ENCODE results near the gene RPL11. TPM values are rescaled to one million over a fixed set of nuclear protein-coding genes. Genes with fewer than 3 reads are reported as not detected.

The RPL11 gene
- polyA plus RNA-seq, 1 donor (not counting 4 experiments of a cell fraction or from before 2014, with no cell fraction given), result 2,447 TPM

DNA sequence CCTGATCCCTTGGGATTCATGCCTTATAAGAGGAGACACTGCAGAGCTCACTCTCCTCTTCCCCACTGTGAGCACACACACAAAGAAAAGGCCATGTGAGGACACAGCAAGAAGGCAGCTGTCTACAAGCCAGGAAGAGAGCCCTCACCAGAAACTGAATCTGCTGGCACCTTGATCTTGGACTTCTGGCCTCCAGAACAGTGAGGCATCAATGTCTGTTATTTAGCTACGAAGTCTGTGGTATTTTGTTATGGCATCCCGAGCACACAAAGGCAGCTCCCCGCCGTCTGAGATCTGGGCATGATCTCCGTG lies 47.1 kb upstream of the RPL11 start:
- Histone ChIP-seq H3K79me2 (ENCODE audit: control insufficient read depth, insufficient read depth, low read length) (no peaks in the 10 kb centered on the region), H3K4me2 (ENCODE audit: control insufficient read depth, extremely low read depth, insufficient read depth, low read depth, low read length) (no peak overlapping the region), H2AFZ (ENCODE audit: control insufficient read depth, low read length) (no peak overlapping the region), H3K36me3 (ENCODE audit: control insufficient read depth in 2 of 2, extremely low read depth in 1 of 2, insufficient read depth in 2 of 2, low read length in 2 of 2) (no peaks in the 10 kb centered on the region), H4K20me1 (ENCODE audit: control insufficient read depth, extremely low read depth, insufficient read depth, low read length) (no peaks in the 10 kb centered on the region), H3K4me1 (ENCODE audit: control insufficient read depth, extremely low read depth, insufficient read depth, low read length) (no peaks in the 10 kb centered on the region), H3K9me3 (ENCODE audit: control insufficient read depth, low read depth, low read length) (no peaks in the 10 kb centered on the region), H3K4me3 (ENCODE audit: control insufficient read depth in 2 of 3, extremely low read depth in 1 of 3, insufficient read depth in 2 of 3, low read depth in 1 of 3, low read length in 3 of 3) (no peak overlapping the region), H3K27me3 (ENCODE audit: control insufficient read depth, extremely low read depth, insufficient read depth, low read length) (peaks cover 3% of the 10 kb centered on the region), H3K27ac (ENCODE audit: control insufficient read depth, insufficient read depth, low read length) (no peak overlapping the region), H3K9me1 (ENCODE audit: control insufficient read depth, extremely low read depth, insufficient read depth, low read length) (no peaks in the 10 kb centered on the region), H3K9ac (ENCODE audit: control insufficient read depth, extremely low read depth, insufficient read depth, low read length) (no peak overlapping the region)
- DNase-seq (ENCODE audit: low read depth, low spot score), result no peak
- FAIRE-seq, result no peak
- TF ChIP-seq, protein P1, sequence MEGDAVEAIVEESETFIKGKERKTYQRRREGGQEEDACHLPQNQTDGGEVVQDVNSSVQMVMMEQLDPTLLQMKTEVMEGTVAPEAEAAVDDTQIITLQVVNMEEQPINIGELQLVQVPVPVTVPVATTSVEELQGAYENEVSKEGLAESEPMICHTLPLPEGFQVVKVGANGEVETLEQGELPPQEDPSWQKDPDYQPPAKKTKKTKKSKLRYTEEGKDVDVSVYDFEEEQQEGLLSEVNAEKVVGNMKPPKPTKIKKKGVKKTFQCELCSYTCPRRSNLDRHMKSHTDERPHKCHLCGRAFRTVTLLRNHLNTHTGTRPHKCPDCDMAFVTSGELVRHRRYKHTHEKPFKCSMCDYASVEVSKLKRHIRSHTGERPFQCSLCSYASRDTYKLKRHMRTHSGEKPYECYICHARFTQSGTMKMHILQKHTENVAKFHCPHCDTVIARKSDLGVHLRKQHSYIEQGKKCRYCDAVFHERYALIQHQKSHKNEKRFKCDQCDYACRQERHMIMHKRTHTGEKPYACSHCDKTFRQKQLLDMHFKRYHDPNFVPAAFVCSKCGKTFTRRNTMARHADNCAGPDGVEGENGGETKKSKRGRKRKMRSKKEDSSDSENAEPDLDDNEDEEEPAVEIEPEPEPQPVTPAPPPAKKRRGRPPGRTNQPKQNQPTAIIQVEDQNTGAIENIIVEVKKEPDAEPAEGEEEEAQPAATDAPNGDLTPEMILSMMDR (optimal IDR thresholded peaks at IDR 0.05 in 1 of 3, IDR thresholded peaks at IDR 0.05 in 1 of 3, conservative IDR thresholded peaks at IDR 0.05 in 1 of 3; ENCODE audit: extremely low read depth in 1 of 3, insufficient read depth in 2 of 3, low read length in 3 of 3), result no peak
- no peak for TF ChIP-seq EZH2 (IDR thresholded peaks at IDR 0.05; ENCODE audit: low read length)
- dilution Hi-C loops (cut with MboI; ENCODE audit: extremely low pct_ligation_motif_present, low sequenced_read_pairs), result no loop called here

DNA sequence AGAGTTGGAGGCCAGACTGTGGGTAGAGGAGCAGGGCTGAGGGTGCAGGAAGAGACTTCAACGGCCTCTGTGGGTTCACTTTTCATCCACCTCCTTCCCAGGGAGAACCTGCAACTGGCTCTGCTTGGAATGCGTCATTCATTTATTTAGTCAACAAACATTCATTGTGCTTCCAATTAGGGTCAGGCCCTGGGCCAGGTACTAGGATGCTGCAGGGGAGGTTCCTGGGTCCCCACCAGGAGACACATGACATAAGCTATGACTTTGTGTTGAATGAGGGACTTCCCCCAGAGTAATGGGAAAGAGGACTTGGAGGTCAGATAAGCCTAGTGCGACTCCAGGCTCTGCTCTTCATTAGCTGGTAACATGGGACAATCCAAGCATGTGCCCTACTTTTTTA lies 46.3 kb upstream of the RPL11 start:
- Histone ChIP-seq H3K79me2 (ENCODE audit: control insufficient read depth, insufficient read depth, low read length) (no peaks in the 10 kb centered on the region), H3K27ac (ENCODE audit: control insufficient read depth, insufficient read depth, low read length) (no peak overlapping the region), H3K4me2 (ENCODE audit: control insufficient read depth, extremely low read depth, insufficient read depth, low read depth, low read length) (no peak overlapping the region), H3K4me3 (ENCODE audit: control insufficient read depth in 2 of 3, extremely low read depth in 1 of 3, insufficient read depth in 2 of 3, low read depth in 1 of 3, low read length in 3 of 3) (no peak overlapping the region), H4K20me1 (ENCODE audit: control insufficient read depth, extremely low read depth, insufficient read depth, low read length) (no peaks in the 10 kb centered on the region), H3K9me3 (ENCODE audit: control insufficient read depth, low read depth, low read length) (no peaks in the 10 kb centered on the region), H3K4me1 (ENCODE audit: control insufficient read depth, extremely low read depth, insufficient read depth, low read length) (no peaks in the 10 kb centered on the region), H3K9me1 (ENCODE audit: control insufficient read depth, extremely low read depth, insufficient read depth, low read length) (no peaks in the 10 kb centered on the region), H3K27me3 (ENCODE audit: control insufficient read depth, extremely low read depth, insufficient read depth, low read length) (peaks cover 3% of the 10 kb centered on the region), H2AFZ (ENCODE audit: control insufficient read depth, low read length) (no peak overlapping the region), H3K36me3 (ENCODE audit: control insufficient read depth in 2 of 2, extremely low read depth in 1 of 2, insufficient read depth in 2 of 2, low read length in 2 of 2) (no peaks in the 10 kb centered on the region), H3K9ac (ENCODE audit: control insufficient read depth, extremely low read depth, insufficient read depth, low read length) (no peak overlapping the region)
- TF ChIP-seq EZH2 (IDR thresholded peaks at IDR 0.05; ENCODE audit: low read length), result no peak
- TF ChIP-seq, protein P1 (optimal IDR thresholded peaks at IDR 0.05 in 1 of 3, IDR thresholded peaks at IDR 0.05 in 1 of 3, conservative IDR thresholded peaks at IDR 0.05 in 1 of 3; ENCODE audit: extremely low read depth in 1 of 3, insufficient read depth in 2 of 3, low read length in 3 of 3), result no peak
- no peak for DNase-seq (ENCODE audit: low read depth, low spot score)
- dilution Hi-C loops (cut with MboI; ENCODE audit: extremely low pct_ligation_motif_present, low sequenced_read_pairs), result no loop called here
- no peak for FAIRE-seq

All from keratinocyte (primary cell).